IPS-11a (cell line): Measurements from ENCODE around the gene CAB39L.

ENCODE experiments used
- H3K4me3 ChIP-seq: one replicate; pipeline ENCODE4 v1.5.1; 2013; ENCODE audit warnings: low read depth, low read length, control low read depth

The CAB39L gene

GRCh38 chr13:49403996-49404702 is 39.7 kb downstream of the CAB39L start:
- H3K4me3 ChIP-seq = no peak overlapping the region

- H3K4me3 ChIP-seq = no peak overlapping the region
Measured at GRCh38 chr13:49400755-49401659, 42.9 kb downstream of the CAB39L start.

DNA sequence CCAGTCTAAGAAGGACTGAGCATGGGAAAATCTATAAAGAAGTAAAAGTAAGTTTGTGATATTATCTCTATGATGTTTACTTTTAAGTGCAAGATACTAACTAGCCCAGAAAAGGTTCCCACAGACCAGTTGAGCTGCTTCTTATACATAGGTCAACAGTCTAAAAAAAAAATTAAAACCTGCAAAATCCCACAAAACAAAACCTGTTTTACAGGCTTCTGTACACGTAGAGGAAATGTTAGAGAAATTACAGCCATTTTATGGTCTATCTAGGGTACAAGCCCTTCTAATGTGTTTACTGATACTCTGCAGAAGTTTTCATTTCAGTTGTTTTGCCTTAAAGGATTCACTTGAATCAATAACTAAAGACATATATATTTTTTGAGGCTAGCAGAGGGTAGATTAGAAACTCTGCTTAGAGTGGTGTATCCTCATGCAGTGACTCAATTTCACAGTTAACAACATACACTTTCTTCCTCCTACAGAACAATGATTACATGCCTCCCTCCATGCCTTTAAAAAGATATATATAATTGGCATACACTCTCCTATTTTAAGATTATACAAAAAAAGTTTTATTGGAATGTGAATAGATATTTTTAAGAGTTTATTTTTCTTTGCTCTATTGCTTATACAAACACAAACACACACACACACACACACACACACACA is 43.9 kb downstream of the CAB39L start:
- H3K4me3 ChIP-seq = no peak overlapping the region

DNA sequence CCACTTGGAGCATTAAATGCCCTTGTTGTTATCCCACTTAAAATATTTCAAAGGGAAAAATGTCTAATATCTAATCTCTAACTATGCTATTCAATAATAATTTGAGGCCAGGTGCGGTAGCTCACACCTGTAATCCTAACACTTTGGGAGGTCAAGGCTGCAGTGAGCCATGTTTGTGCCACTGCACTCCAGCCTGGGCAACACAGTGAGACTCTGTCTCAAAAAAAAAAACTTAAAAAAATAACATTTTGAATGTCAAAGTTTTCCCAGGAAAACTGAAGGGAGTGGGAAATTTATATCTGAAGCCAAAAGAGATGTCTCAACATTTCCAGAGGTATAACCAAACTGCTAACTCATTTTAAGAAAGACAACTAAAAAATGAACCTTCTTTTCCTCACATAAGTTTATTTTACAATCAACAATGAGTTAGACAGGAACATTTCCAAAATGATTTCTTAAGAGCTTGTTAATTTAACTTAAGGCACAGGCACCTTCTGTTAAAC is 47.9 kb downstream of the CAB39L start:
- H3K4me3 ChIP-seq = no peak overlapping the region

DNA sequence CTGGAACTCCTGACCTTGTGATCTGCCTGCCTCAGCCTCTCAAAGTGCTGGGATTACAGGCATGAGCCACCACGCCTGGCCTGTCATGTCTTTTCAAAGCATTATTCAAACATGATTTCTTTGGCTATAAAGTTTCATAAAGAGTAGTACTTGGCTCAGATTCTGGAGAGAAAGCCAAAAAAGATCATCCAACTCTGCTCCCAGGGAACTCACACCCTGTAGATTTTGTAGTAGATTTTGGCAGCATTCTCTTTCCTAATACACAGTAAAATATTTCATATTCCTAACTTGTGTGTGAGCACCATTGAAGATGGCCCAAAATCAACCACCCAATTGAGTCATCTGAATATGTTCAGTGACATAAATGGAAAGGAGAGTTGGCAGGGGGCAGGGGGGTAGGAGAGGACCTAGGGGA is 48.4 kb downstream of the CAB39L start:
- no peak overlapping the region for H3K4me3 ChIP-seq

GRCh38 chr13:49388091-49388635 is 55.7 kb downstream of the CAB39L start:
- H3K4me3 ChIP-seq = no peak overlapping the region

GRCh38 chr13:49386664-49387063 is 57.2 kb downstream of the CAB39L start:
- no peak overlapping the region for H3K4me3 ChIP-seq

GRCh38 chr13:49376121-49376520 is 67.7 kb downstream of the CAB39L start:
- H3K4me3 ChIP-seq = no peak overlapping the region

DNA sequence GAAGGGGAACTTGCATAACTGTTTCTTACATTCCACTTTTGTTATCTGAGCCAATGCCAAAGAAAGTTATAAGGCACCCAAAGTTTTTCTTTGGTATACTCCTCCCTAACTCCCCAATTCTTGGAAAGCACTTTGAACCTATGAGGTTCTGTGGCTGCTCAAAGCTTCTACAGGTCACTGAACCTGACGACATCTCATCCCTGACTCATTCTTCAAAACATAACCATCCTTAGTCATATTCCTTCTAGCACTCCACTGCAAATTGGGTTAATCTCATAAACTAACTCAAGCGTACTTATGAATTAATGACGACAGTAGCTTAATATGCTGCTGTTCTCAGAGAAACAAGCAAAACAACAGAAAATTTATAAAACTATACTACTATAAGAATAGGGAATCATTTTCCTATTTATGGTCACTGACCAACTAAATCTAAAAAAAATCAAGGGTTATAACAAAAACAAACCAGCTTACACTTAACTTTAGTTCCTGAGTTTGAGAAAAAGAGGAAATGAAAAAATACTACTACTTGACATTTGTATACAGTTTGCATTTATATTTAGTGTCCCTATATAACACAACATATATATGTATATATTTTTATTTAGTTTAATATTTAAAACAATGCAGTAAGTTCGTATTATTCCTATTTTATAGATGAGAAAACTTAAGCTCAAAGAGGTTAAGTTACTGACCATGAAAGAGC is 69.1 kb downstream of the CAB39L start:
- H3K4me3 ChIP-seq = no peak overlapping the region

GRCh38 chr13:49373716-49374115 is 70.1 kb downstream of the CAB39L start:
- H3K4me3 ChIP-seq = no peak overlapping the region

GRCh38 chr13:49371943-49372613 is 71.8 kb downstream of the CAB39L start:
- H3K4me3 ChIP-seq = no peak overlapping the region

DNA sequence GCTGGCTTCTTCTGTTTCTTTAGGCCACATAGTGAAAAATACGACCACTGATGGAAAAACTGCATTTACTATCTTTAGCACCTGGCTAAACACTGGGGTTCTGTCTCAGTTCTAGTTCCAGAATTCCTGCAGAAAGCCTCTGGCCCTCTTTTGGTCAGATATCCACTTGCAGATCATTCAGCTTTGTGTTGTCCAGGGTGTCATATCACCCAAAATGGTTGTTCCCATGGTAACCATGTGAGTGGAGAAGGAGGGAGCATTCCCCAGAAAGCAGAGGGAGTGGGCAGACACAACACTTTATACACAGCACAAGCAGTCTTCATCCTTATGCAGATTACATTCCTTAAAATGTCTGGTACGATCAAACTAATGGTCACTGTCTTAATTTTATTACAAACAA is 73.5 kb downstream of the CAB39L start:
- no peak overlapping the region for H3K4me3 ChIP-seq

GRCh38 chr13:49369866-49370265 is 74.0 kb downstream of the CAB39L start:
- no peak overlapping the region for H3K4me3 ChIP-seq

GRCh38 chr13:49368688-49369087 is 75.2 kb downstream of the CAB39L start:
- H3K4me3 ChIP-seq = no peak overlapping the region

- no peak overlapping the region for H3K4me3 ChIP-seq
Measured at GRCh38 chr13:49367640-49368422, 76.0 kb downstream of the CAB39L start.

- H3K4me3 ChIP-seq = no peak overlapping the region
Measured at GRCh38 chr13:49366841-49367240, 77.0 kb downstream of the CAB39L start.

GRCh38 chr13:49357694-49358093 is 86.2 kb downstream of the CAB39L start:
- no peak overlapping the region for H3K4me3 ChIP-seq

- H3K4me3 ChIP-seq = no peak overlapping the region
Measured at GRCh38 chr13:49356223-49356622, 87.6 kb downstream of the CAB39L start.

- H3K4me3 ChIP-seq = no peak overlapping the region
Measured at GRCh38 chr13:49354719-49355118, 89.1 kb downstream of the CAB39L start.
